K562 (cell line): Measurements from ENCODE around the gene HLCS. TPM values are rescaled to one million over a fixed set of nuclear protein-coding genes. Genes with fewer than 3 reads are reported as not detected.
A peak's percentile ranks its signal among the peaks of the same experiment; 100 is the strongest.

ENCODE experiments used
- E2F5 ChIP-seq: sonication (generic); formaldehyde crosslinking; IDR thresholded peaks from 2 replicates; pipeline ENCODE4 v1.8.0; 2022; ENCODE audit warnings: mild to moderate bottlenecking, missing genetic modification reagents
- EP300 ChIP-seq: IDR thresholded peaks from 2 replicates; pipeline ENCODE4 v1.6.1; 2012; ENCODE audit warnings: low read length, improper control_type of control experiment
- GATAD2B ChIP-seq: fragments of 450-650 bp; IDR thresholded peaks from 2 replicates; pipeline ENCODE4 v1.6.1; 2017; ENCODE audit warnings: mild to moderate bottlenecking, borderline replicate concordance
- HDGF ChIP-seq: fragments of 450-650 bp; IDR thresholded peaks from 2 replicates; pipeline ENCODE4 v1.6.1; 2016
- IRF2 ChIP-seq: sonication (generic); formaldehyde crosslinking; IDR thresholded peaks from 2 replicates; pipeline ENCODE4 v1.8.1; 2022; ENCODE audit warnings: mild to moderate bottlenecking, missing genetic modification reagents
- NFATC3 ChIP-seq: fragments of 450-650 bp; IDR thresholded peaks from 2 replicates; pipeline ENCODE4 v1.6.1; 2017; ENCODE audit warnings: mild to moderate bottlenecking
- PCBP2 ChIP-seq: fragments of 200-400 bp; formaldehyde crosslinking; IDR thresholded peaks from 2 replicates; pipeline ENCODE4 v1.6.1; 2018; ENCODE audit warnings: low read length, low read depth, mild to moderate bottlenecking, moderate library complexity; ENCODE audit not compliant: poor library complexity, severe bottlenecking
- PKNOX1 ChIP-seq: fragments of 450-650 bp; IDR thresholded peaks from 2 replicates; pipeline ENCODE4 v1.6.1; 2016
- POLR2G ChIP-seq: fragments of 200-400 bp; formaldehyde crosslinking; IDR thresholded peaks from 2 replicates; pipeline ENCODE4 v1.6.1; 2017; ENCODE audit warnings: low read depth, mild to moderate bottlenecking, antibody characterized with exemption, low read length, moderate library complexity
- RERE ChIP-seq: sonication (generic); formaldehyde crosslinking; IDR thresholded peaks from 2 replicates; pipeline ENCODE4 v1.8.0; 2023; ENCODE audit warnings: missing genetic modification reagents, mild to moderate bottlenecking, borderline replicate concordance
- YBX1 ChIP-seq: fragments of 450-650 bp; IDR thresholded peaks from 2 replicates; pipeline ENCODE4 v1.7.1; 2016; ENCODE audit warnings: mild to moderate bottlenecking
- ZBTB43 ChIP-seq: sonication (generic); formaldehyde crosslinking; IDR thresholded peaks from 2 replicates; pipeline ENCODE4 v1.8.0; 2023; ENCODE audit warnings: mild to moderate bottlenecking, missing genetic modification reagents
- ZNF445 ChIP-seq: fragments of 250-450 bp; sonication (Bioruptor Pico); IDR thresholded peaks from 2 replicates; pipeline ENCODE4 v1.4.0; 2020; ENCODE audit warnings: low read depth, mild to moderate bottlenecking, moderate library complexity
- ZNF583 ChIP-seq: fragments of 250-450 bp; sonication (Bioruptor Pico); IDR thresholded peaks from 2 replicates; pipeline ENCODE4 v1.4.0; 2020
- ZNF584 ChIP-seq: fragments of 200-800 bp; sonication (Bioruptor generic); IDR thresholded peaks from 2 replicates; pipeline ENCODE4 v1.6.1; 2016; ENCODE audit warnings: low read depth, mild to moderate bottlenecking, missing genetic modification characterization, missing compliant biosample characterization
- ZNF766 ChIP-seq: fragments of 200-800 bp; sonication (Bioruptor generic); conservative IDR thresholded peaks from 2 replicates; pipeline ENCODE4 v1.6.1; 2016; ENCODE audit warnings: missing genetic modification characterization, missing compliant biosample characterization
- polyA plus RNA-seq, 8 experiments: library from polyadenylated mRNA; depleted of rRNA in 4 of 8; stranded (reverse) in 5 of 8; unstranded in 3 of 8; fragments of >200 nt; fragmentation: Nextera tagmentation in 2 of 8; fragmentation: Illumina TruSeq in 1 of 8; extraction: Ambion mirVana in 2 of 8; extraction: Trizol in 1 of 8; gene quantifications; 2 replicates each; pipeline versions ENCODE4 v1.2.1 to v1.2.3, GENCODE V29; 2011 to 2014; ENCODE audit warnings: inconsistent platforms in 1 of 8, missing spikeins in 1 of 8
- total RNA-seq, 7 experiments: library from RNA; depleted of rRNA in 6 of 7; stranded (reverse); fragments of >200 nt in 6 of 7; fragmentation: Illumina TruSeq in 2 of 7; extraction: Trizol in 2 of 7; gene quantifications; 2 replicates each; pipeline versions ENCODE4 v1.2.1 to v1.2.3, GENCODE V29; 2011 to 2021; ENCODE audit warnings: low replicate concordance in 1 of 7
- TF ChIP-seq, protein P1 (sequence below): sonication (generic); formaldehyde crosslinking; IDR thresholded peaks from 2 replicates; pipeline ENCODE4 v1.9.0; 2022; ENCODE audit warnings: mild to moderate bottlenecking, missing genetic modification reagents

Gene HLCS
- total and polyA plus RNA-seq, 9 of the 15 experiments (the other 6 are each of a cell fraction or from before 2014, with no cell fraction given) = 3.0 to 21.5 (median 17.1) TPM

GRCh38 chr21:36973986-36974850, 7.7 kb upstream of the HLCS start (continued):
- TF ChIP-seq ZNF766 (CRISPR knock-in tag) (peak; percentile 58; the same call in 1 of the 2 replicates), ZNF583 (CRISPR knock-in tag) (0 out of 2 replicates have a peak, but pooled peaks have one; percentile 16), IRF2 (CRISPR knock-in tag) (no peak), GATAD2B (no peak), ZNF584 (peak; percentile 86), PKNOX1 (0 out of 2 replicates have a peak, but pooled peaks have one; percentile 17), E2F5 (CRISPR knock-in tag) (no peak), RERE (CRISPR knock-in tag) (no peak), PCBP2 (no peak), POLR2G (no peak), ZNF445 (no peak), HDGF (no peak), EP300 (peak; percentile 38; the same call in 1 of the 2 replicates), YBX1 (no peak), NFATC3 (no peak), ZBTB43 (CRISPR knock-in tag) (no peak)
- TF ChIP-seq, protein P1, sequence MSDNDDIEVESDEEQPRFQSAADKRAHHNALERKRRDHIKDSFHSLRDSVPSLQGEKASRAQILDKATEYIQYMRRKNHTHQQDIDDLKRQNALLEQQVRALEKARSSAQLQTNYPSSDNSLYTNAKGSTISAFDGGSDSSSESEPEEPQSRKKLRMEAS = no peak
